Spleen (tissue), 13 donors: Measurements from ENCODE around the gene ST8SIA3. TPM values are rescaled to one million over a fixed set of nuclear protein-coding genes. Genes with fewer than 3 reads are reported as not detected.

Experiments used
- DNase-seq: peaks from one replicate; pipeline ENCODE4 v3.0.0-alpha.2; 2020
- H3K27ac ChIP-seq, 8 donors: fragments of 200-600 bp; sonication (generic) in 7 of 8; 1 replicate in 4 of 8; 2 replicates in 4 of 8; pipeline versions ENCODE4 v1.5.0 to v1.8.0; 2016 to 2021; ENCODE audit warnings: inconsistent platforms in 4 of 8, mild to moderate bottlenecking in 4 of 8, moderate library complexity in 1 of 8
- H3K27me3 ChIP-seq, 7 donors: fragments of 200-600 bp; sonication (generic) in 6 of 7; replicated peaks in 1 of 7; 1 replicate in 4 of 7; 2 replicates in 3 of 7; pipeline versions ENCODE4 v1.5.0 to v1.8.0; 2016 to 2021; ENCODE audit warnings: inconsistent platforms in 3 of 7, mild to moderate bottlenecking in 1 of 7
- H3K36me3 ChIP-seq, 6 donors: fragments of 200-600 bp; sonication (generic) in 5 of 6; 1 replicate in 4 of 6; 2 replicates in 2 of 6; pipeline versions ENCODE4 v1.5.0 to v1.8.0; 2016 to 2021; ENCODE audit warnings: inconsistent platforms in 2 of 6
- H3K4me1 ChIP-seq, 6 donors: fragments of 200-600 bp; sonication (generic) in 5 of 6; 1 replicate in 3 of 6; 2 replicates in 3 of 6; pipeline versions ENCODE4 v1.5.0 to v1.8.0; 2016 to 2021; ENCODE audit warnings: inconsistent platforms in 3 of 6
- H3K4me3 ChIP-seq, 8 donors: fragments of 200-600 bp; sonication (generic) in 7 of 8; 1 replicate in 4 of 8; 2 replicates in 4 of 8; pipeline versions ENCODE4 v1.5.0 to v1.8.0; 2016 to 2021; ENCODE audit warnings: inconsistent platforms in 4 of 8, mild to moderate bottlenecking in 4 of 8, moderate library complexity in 2 of 8
- H3K9me3 ChIP-seq, 8 donors: fragments of 200-600 bp; sonication (generic) in 7 of 8; 1 replicate in 4 of 8; 2 replicates in 4 of 8; pipeline versions ENCODE4 v1.5.0 to v1.8.0; 2016 to 2021; ENCODE audit warnings: inconsistent platforms in 4 of 8
- POLR2A ChIP-seq, 3 donors: fragments of 450-650 bp; IDR thresholded peaks; one replicate each; pipeline ENCODE4 v1.5.1; 2017; ENCODE audit warnings: antibody characterized with exemption in 3 of 3, mild to moderate bottlenecking in 1 of 3
- POLR2AphosphoS5 ChIP-seq, 3 donors: sonication (generic); formaldehyde crosslinking; IDR thresholded peaks; one replicate each; pipeline ENCODE4 v1.5.1; 2017; ENCODE audit warnings: antibody characterized with exemption in 3 of 3
- WGBS, 5 donors: extraction: QIAGEN DNeasy Blood & Tissue Kit in 3 of 5; methylation state at CpG; one replicate each; pipeline versions ENCODE4 v1.1.5 to v1.1.7; 2013 to 2018; 5-methylcytosine and 5-hydroxymethylcytosine counted together
- intact Hi-C: fragments of 100-400 bp; cut with DNase I; formaldehyde crosslinking; loops from one replicate; pipeline ENCODE4 v1.15.0; 2023; ENCODE audit warnings: low total_unique reads
- long read RNA-seq, 2 donors: transcript quantifications; one replicate each; lab custom pipeline, GENCODE V29; 2026
- polyA plus RNA-seq, 3 donors: library from polyadenylated mRNA; stranded (reverse); fragments of 200-250 nt; gene quantifications; one replicate each; pipeline ENCODE4 v1.2.1, GENCODE V29; 2013
- total RNA-seq, 7 donors: library from RNA; depleted of rRNA in 3 of 7; stranded (reverse); fragments of >200 nt in 3 of 7; fragmentation: NEBNext Ultra II Directional in 4 of 7; extraction: Animal tissue kit (Norgen Biotek cat#: 25700) in 4 of 7; gene quantifications; one replicate each; pipeline versions ENCODE4 v1.1.0 to v1.2.1, GENCODE V29; 2016 to 2021
- TF ChIP-seq, protein P1 (sequence below), 11 experiments: fragments of 200-600 bp in 7 of 11; fragments of 450-650 bp in 4 of 11; sonication (generic) in 4 of 11; IDR thresholded peaks in 8 of 11; conservative IDR thresholded peaks in 3 of 11; 1 replicate in 7 of 11; 2 replicates in 4 of 11; pipeline versions ENCODE4 v1.4.0 to v1.8.0; 2016 to 2021; ENCODE audit warnings: antibody characterized with exemption in 11 of 11, inconsistent platforms in 4 of 11, mild to moderate bottlenecking in 1 of 11
- donor health status: healthy with polysubstance abuse.
- donor health status: DM: no; HTN: no; CAD: no; lungs with moderate emphysema.
- donor health status: DM: no; HTN: no; CAD: no.
- donor health status: Bipolar disorder and iron deficiency.
- donor health status: healthy.
- donor health status: DM: no; HTN: no; CAD: no.
- donor health status: DM: yes; HTN: yes; CAD: no.

ST8SIA3 gene, protein sequence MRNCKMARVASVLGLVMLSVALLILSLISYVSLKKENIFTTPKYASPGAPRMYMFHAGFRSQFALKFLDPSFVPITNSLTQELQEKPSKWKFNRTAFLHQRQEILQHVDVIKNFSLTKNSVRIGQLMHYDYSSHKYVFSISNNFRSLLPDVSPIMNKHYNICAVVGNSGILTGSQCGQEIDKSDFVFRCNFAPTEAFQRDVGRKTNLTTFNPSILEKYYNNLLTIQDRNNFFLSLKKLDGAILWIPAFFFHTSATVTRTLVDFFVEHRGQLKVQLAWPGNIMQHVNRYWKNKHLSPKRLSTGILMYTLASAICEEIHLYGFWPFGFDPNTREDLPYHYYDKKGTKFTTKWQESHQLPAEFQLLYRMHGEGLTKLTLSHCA
- total RNA-seq: not detected
- polyA plus RNA-seq: not detected
- long read RNA-seq, donor 1: 0 reads
- long read RNA-seq, donor 2: 0 reads

DNA sequence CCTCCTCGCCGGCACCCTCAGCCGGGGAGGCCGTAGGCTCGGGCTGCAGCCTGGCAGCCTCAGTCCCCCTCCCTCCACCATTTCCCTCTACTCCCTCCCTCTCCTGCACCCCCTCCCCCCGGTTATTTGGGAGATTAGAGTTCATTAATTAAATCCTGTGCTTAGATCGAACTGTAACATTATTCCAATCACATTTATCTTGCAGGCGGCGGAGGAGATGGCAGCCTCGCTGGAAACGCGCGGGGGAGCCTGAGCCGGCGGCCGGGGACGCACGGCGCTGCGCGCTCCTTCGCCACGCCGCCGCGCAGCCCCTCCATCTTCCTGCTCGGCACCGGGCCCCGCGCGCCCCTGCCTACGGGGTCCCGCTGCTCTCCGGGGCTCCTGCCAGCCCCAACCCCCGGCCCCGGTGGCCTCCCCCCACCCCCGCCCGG is at the start of gene ST8SIA3:
Gene ST8SIA3, plus strand, starts transcription at position 287 of the 431 bp plus-strand sequence. CDS start 290 bp downstream, outside the sequence.
- Histone ChIP-seq H3K27me3 (peaks cover 4 to 80% (median 41%) of the 10 kb centered on the region in 7 donors), H3K4me1 (peaks cover 0 to 14% (median 0%) of the 10 kb centered on the region in 6 donors), H3K9me3 (peaks cover 0 to 21% (median 0%) of the 10 kb centered on the region in 8 donors), H3K4me3 (peak within 1 kb of the TSS in 1 of 8 donors; percentile 2), H3K27ac (no peak within 1 kb of the TSS), H3K36me3 (no peaks in the 10 kb centered on the region)
- no peak for TF ChIP-seq POLR2AphosphoS5 (IDR thresholded peaks at IDR 0.05)
- TF ChIP-seq, protein P1, sequence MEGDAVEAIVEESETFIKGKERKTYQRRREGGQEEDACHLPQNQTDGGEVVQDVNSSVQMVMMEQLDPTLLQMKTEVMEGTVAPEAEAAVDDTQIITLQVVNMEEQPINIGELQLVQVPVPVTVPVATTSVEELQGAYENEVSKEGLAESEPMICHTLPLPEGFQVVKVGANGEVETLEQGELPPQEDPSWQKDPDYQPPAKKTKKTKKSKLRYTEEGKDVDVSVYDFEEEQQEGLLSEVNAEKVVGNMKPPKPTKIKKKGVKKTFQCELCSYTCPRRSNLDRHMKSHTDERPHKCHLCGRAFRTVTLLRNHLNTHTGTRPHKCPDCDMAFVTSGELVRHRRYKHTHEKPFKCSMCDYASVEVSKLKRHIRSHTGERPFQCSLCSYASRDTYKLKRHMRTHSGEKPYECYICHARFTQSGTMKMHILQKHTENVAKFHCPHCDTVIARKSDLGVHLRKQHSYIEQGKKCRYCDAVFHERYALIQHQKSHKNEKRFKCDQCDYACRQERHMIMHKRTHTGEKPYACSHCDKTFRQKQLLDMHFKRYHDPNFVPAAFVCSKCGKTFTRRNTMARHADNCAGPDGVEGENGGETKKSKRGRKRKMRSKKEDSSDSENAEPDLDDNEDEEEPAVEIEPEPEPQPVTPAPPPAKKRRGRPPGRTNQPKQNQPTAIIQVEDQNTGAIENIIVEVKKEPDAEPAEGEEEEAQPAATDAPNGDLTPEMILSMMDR (IDR thresholded peaks at IDR 0.05 in 8 of 11, conservative IDR thresholded peaks at IDR 0.05 in 3 of 11): no peak
- TF ChIP-seq POLR2A (IDR thresholded peaks at IDR 0.05): no peak
- 4 to 17% (median 5%) methylated on average over 13 to 38 of the region's 38 CpGs for WGBS, 5 donors
- no peak for DNase-seq
- intact Hi-C loops: no loop called here

DNA sequence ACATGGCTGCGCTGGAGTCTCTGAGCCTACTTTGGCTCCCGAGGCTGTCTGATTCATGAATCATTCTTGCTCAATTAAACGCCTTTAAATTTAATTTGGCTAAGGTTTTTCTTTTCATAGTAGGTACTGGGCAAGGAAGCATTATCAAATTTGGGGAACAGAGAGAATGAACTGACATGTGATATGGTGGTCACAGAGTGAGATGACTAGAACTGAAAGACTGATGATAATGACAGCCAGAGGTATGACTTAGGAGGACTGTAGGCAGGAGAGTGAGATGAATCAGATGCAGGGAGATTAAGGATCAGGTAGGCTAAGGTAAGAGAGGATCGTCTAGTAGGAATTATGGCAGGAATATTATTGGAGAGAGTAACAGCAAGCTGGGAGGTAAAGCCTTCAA is 40.9 kb upstream of the ST8SIA3 start:
- peaks cover 0 to 4% (median 0%) of the 10 kb centered on the region in 7 donors for H3K27me3 ChIP-seq
- no peaks in the 10 kb centered on the region for H3K4me1 ChIP-seq
- intact Hi-C loops: no loop called here
- no peak overlapping the region for H3K27ac ChIP-seq
- no peaks in the 10 kb centered on the region for H3K36me3 ChIP-seq
- peaks cover 0 to 6% (median 0%) of the 10 kb centered on the region in 8 donors for H3K9me3 ChIP-seq
- TF ChIP-seq POLR2A (IDR thresholded peaks at IDR 0.05) (no peak), POLR2AphosphoS5 (IDR thresholded peaks at IDR 0.05) (no peak)
- TF ChIP-seq, protein P1 (IDR thresholded peaks at IDR 0.05 in 8 of 11, conservative IDR thresholded peaks at IDR 0.05 in 3 of 11): no peak
- no peak overlapping the region for H3K4me3 ChIP-seq
- DNase-seq: no peak
- 77 to 91% (median 84%) methylated on average over 4 of the region's 4 CpGs for WGBS, 5 donors

DNA sequence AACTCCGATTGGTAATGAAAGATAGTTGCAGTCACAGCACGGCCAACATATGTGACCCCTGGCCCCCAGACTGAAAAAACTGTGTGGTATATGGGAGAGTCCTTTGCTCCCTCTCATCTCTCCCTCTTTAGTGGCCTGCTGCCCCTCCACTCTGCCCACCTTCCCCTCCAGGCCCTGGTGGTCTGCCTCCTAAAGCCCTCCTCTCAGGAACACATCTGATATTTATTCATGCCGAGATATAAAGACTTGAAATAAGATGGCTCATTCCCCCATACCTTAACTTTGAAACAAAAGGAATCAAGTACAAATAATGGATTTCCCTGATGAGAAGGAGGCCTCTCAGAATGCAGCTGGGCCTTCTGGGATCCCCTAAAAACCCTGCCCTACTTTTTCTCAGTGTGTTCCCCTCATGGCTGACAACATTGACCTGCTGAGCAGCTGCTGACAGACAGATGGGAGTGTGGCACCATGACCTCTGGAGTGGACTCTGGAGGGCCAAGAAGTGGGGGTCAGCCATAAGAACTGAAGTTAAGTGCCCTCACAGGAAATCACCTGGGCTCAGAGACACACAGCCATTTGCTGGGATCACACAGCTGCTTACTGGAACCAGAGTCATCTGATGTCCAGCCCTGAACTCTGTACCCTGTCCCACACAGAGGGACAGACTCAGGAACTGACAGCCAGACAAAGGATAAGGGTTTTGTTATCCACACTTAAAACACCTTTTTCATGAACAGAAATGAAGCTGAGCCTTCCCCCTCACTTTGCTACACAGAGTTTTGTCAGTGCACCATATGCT is 39.8 kb upstream of the ST8SIA3 start:
- DNase-seq: no peak
- no peak overlapping the region for H3K27ac ChIP-seq
- H3K9me3 ChIP-seq: peaks cover 0 to 6% (median 0%) of the 10 kb centered on the region in 8 donors
- TF ChIP-seq POLR2A (IDR thresholded peaks at IDR 0.05) (no peak), POLR2AphosphoS5 (IDR thresholded peaks at IDR 0.05) (no peak)
- TF ChIP-seq, protein P1 (IDR thresholded peaks at IDR 0.05 in 8 of 11, conservative IDR thresholded peaks at IDR 0.05 in 3 of 11): no peak
- intact Hi-C loops: no loop called here
- 59 to 82% (median 77%) methylated on average over 3 of the region's 3 CpGs for WGBS, 5 donors
- no peaks in the 10 kb centered on the region for H3K4me1 ChIP-seq
- peaks cover 0 to 4% (median 0%) of the 10 kb centered on the region in 7 donors for H3K27me3 ChIP-seq
- no peaks in the 10 kb centered on the region for H3K36me3 ChIP-seq
- H3K4me3 ChIP-seq: no peak overlapping the region
